GM23338 (cell line): ENCODE results near the gene ARHGAP12. TPM values are rescaled to one million over a fixed set of nuclear protein-coding genes. Genes with fewer than 3 reads are reported as not detected.

Source experiments
- ATAC-seq: fragments of 200-7000 bp; cut with Tn5 transposase; 3 replicates; pipeline ENCODE4 v1.9.1; 2020
- DNase-seq: peaks from one replicate; pipeline ENCODE4 v3.0.0-alpha.2; 2015; ENCODE audit warnings: low spot score
- H2AFZ ChIP-seq: fragments of 200-600 bp; sonication (generic); 2 replicates; pipeline ENCODE4 v1.8.0; 2016; ENCODE audit warnings: antibody characterized with exemption, mild to moderate bottlenecking, moderate library complexity
- H3F3A ChIP-seq: fragments of 200-600 bp; sonication (generic); replicated peaks from 2 replicates; pipeline ENCODE4 v1.8.0; 2017; ENCODE audit warnings: antibody characterized with exemption, mixed run types, low read depth
- H3K27ac ChIP-seq: fragments of 200-600 bp; sonication (generic); 2 replicates; pipeline ENCODE4 v1.6.1; 2016; ENCODE audit warnings: low read depth
- H3K27me3 ChIP-seq: fragments of 200-600 bp; sonication (generic); 2 replicates; pipeline ENCODE4 v1.8.0; 2016; ENCODE audit warnings: mild to moderate bottlenecking, mixed run types, moderate library complexity; ENCODE audit not compliant: insufficient read depth
- H3K36me3 ChIP-seq: fragments of 200-600 bp; sonication (generic); 2 replicates; pipeline ENCODE4 v1.8.0; 2016; ENCODE audit warnings: mild to moderate bottlenecking; ENCODE audit not compliant: insufficient read depth
- H3K4me1 ChIP-seq: fragments of 200-600 bp; sonication (generic); 2 replicates; pipeline ENCODE4 v1.8.0; 2016; ENCODE audit warnings: mild to moderate bottlenecking, moderate library complexity; ENCODE audit not compliant: insufficient read depth
- H3K4me2 ChIP-seq: fragments of 200-600 bp; sonication (generic); 2 replicates; pipeline ENCODE4 v1.7.1; 2017; ENCODE audit warnings: mixed run types
- H3K4me3 ChIP-seq: fragments of 200-600 bp; sonication (generic); 2 replicates; pipeline ENCODE4 v1.6.1; 2016; ENCODE audit warnings: mixed run types
- H3K79me2 ChIP-seq: fragments of 200-600 bp; sonication (generic); replicated peaks from 2 replicates; pipeline ENCODE4 v1.8.0; 2017; ENCODE audit warnings: mild to moderate bottlenecking; ENCODE audit not compliant: insufficient read depth
- H3K9me2 ChIP-seq: fragments of 200-600 bp; sonication (generic); 2 replicates; pipeline ENCODE4 v1.8.0; 2017; ENCODE audit not compliant: insufficient read depth
- H4K20me1 ChIP-seq: fragments of 200-600 bp; sonication (generic); replicated peaks from 2 replicates; pipeline ENCODE4 v1.8.0; 2017; ENCODE audit warnings: mild to moderate bottlenecking; ENCODE audit not compliant: insufficient read depth
- H3K27ac Mint-ChIP-seq: 2 replicates; pipeline ENCODE4 v1.8.0; 2020; ENCODE audit warnings: inconsistent platforms, mild to moderate bottlenecking, moderate library complexity, mixed read lengths
- H3K27me3 Mint-ChIP-seq: 3 replicates; pipeline ENCODE4 v1.8.0; 2022; ENCODE audit warnings: low read depth, mild to moderate bottlenecking, moderate library complexity, mixed read lengths, inconsistent platforms; ENCODE audit not compliant: insufficient read depth, poor library complexity
- H3K36me3 Mint-ChIP-seq: 3 replicates; pipeline ENCODE4 v1.8.0; 2021; ENCODE audit warnings: low read depth, mild to moderate bottlenecking, inconsistent platforms, moderate library complexity, mixed read lengths
- H3K4me1 Mint-ChIP-seq: 3 replicates; pipeline ENCODE4 v1.8.0; 2020; ENCODE audit warnings: mild to moderate bottlenecking, inconsistent platforms, mixed read lengths
- H3K4me3 Mint-ChIP-seq: 3 replicates; pipeline ENCODE4 v1.8.0; 2021; ENCODE audit warnings: moderate library complexity, mild to moderate bottlenecking, inconsistent platforms, mixed read lengths
- H3K9me3 Mint-ChIP-seq: 3 replicates; pipeline ENCODE4 v1.8.0; 2020; ENCODE audit warnings: moderate library complexity, mild to moderate bottlenecking, inconsistent platforms, mixed read lengths
- CREB1 ChIP-seq: fragments of 250-450 bp; sonication (Bioruptor Pico); IDR thresholded peaks from 2 replicates; pipeline ENCODE4 v1.5.0; 2020; ENCODE audit warnings: low read depth, mild to moderate bottlenecking, moderate library complexity
- EZH2 ChIP-seq: fragments of 200-600 bp; sonication (generic); IDR thresholded peaks from one replicate; pipeline ENCODE4 v1.8.0; 2017; ENCODE audit warnings: antibody characterized with exemption, mild to moderate bottlenecking, low read depth; ENCODE audit not compliant: unreplicated experiment
- EZH2phosphoT487 ChIP-seq: fragments of 200-600 bp; sonication (generic); IDR thresholded peaks from one replicate; pipeline ENCODE4 v1.8.1; 2018; ENCODE audit warnings: antibody characterized with exemption; ENCODE audit not compliant: unreplicated experiment
- JUNB ChIP-seq: IDR thresholded peaks from one replicate; pipeline ENCODE4 v1.6.1; 2016; ENCODE audit warnings: antibody characterized with exemption; ENCODE audit not compliant: unreplicated experiment
- NANOG ChIP-seq: IDR thresholded peaks from 2 replicates; pipeline ENCODE4 v1.6.1; 2016; ENCODE audit warnings: antibody characterized with exemption, borderline replicate concordance
- POLR2AphosphoS5 ChIP-seq: IDR thresholded peaks from 2 replicates; pipeline ENCODE4 v1.6.1; 2016; ENCODE audit warnings: antibody characterized with exemption, low read depth
- ZNF331 ChIP-seq: fragments of 250-450 bp; sonication (Bioruptor Pico); IDR thresholded peaks from 2 replicates; pipeline ENCODE4 v1.5.0; 2020; ENCODE audit warnings: low read depth, mild to moderate bottlenecking, moderate library complexity
- ZNF462 ChIP-seq: fragments of 250-450 bp; sonication (Bioruptor Pico); IDR thresholded peaks from 2 replicates; pipeline ENCODE4 v1.5.0; 2020; ENCODE audit warnings: mild to moderate bottlenecking, moderate library complexity
- polyA plus RNA-seq: library from polyadenylated mRNA; unstranded; fragments of >200 nt; fragmentation: Nextera tagmentation; extraction: Ambion mirVana; gene quantifications from 2 replicates; pipeline ENCODE4 v1.2.1, GENCODE V29; 2016
- total RNA-seq: library from RNA; depleted of rRNA; stranded (reverse); fragments of >200 nt; shearing (Covaris generic); gene quantifications from 2 replicates; pipeline ENCODE4 v1.2.3, GENCODE V29; 2014
- TF ChIP-seq, protein P1 (sequence below), 2 experiments: fragments of 200-600 bp in 1 of 2; sonication (generic) in 1 of 2; conservative IDR thresholded peaks; 2 replicates each; pipeline versions ENCODE4 v1.5.1 to v1.6.1; 2016 to 2017; ENCODE audit warnings: antibody characterized with exemption in 2 of 2, low read depth in 2 of 2, mild to moderate bottlenecking in 2 of 2, moderate library complexity in 1 of 2
- TF ChIP-seq, protein P2 (sequence below): IDR thresholded peaks from 2 replicates; pipeline ENCODE4 v1.6.1; 2016; ENCODE audit warnings: antibody characterized with exemption

ARHGAP12 gene
- total and polyA plus RNA-seq, 2 experiments from 2014 or later: 27.5 to 50.7 TPM

GRCh38 chr10:31883397-31883796, 45.2 kb downstream of the ARHGAP12 start (continued):
- TF ChIP-seq, protein P1, sequence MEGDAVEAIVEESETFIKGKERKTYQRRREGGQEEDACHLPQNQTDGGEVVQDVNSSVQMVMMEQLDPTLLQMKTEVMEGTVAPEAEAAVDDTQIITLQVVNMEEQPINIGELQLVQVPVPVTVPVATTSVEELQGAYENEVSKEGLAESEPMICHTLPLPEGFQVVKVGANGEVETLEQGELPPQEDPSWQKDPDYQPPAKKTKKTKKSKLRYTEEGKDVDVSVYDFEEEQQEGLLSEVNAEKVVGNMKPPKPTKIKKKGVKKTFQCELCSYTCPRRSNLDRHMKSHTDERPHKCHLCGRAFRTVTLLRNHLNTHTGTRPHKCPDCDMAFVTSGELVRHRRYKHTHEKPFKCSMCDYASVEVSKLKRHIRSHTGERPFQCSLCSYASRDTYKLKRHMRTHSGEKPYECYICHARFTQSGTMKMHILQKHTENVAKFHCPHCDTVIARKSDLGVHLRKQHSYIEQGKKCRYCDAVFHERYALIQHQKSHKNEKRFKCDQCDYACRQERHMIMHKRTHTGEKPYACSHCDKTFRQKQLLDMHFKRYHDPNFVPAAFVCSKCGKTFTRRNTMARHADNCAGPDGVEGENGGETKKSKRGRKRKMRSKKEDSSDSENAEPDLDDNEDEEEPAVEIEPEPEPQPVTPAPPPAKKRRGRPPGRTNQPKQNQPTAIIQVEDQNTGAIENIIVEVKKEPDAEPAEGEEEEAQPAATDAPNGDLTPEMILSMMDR (conservative IDR thresholded peaks at IDR 0.05; ENCODE audit: low read depth in 2 of 2): no peak
- no peak for TF ChIP-seq ZNF331
- no peak for TF ChIP-seq CREB1 (CRISPR knock-in tag)
- TF ChIP-seq, protein P2, sequence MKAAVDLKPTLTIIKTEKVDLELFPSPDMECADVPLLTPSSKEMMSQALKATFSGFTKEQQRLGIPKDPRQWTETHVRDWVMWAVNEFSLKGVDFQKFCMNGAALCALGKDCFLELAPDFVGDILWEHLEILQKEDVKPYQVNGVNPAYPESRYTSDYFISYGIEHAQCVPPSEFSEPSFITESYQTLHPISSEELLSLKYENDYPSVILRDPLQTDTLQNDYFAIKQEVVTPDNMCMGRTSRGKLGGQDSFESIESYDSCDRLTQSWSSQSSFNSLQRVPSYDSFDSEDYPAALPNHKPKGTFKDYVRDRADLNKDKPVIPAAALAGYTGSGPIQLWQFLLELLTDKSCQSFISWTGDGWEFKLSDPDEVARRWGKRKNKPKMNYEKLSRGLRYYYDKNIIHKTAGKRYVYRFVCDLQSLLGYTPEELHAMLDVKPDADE: no peak

- Histone ChIP-seq H3K79me2 (peaks cover 67% of the 10 kb centered on the region), H3K27ac (no peak overlapping the region), H2AFZ (no peak overlapping the region), H3K9me2 (no peaks in the 10 kb centered on the region), H4K20me1 (no peaks in the 10 kb centered on the region; the same call in 1 of the 2 replicates), H3K4me2 (no peak overlapping the region), H3K4me1 (peaks cover 18% of the 10 kb centered on the region), H3F3A (no peaks in the 10 kb centered on the region), H3K27me3 (no peaks in the 10 kb centered on the region), H3K4me3 (no peak overlapping the region), H3K36me3 (no peaks in the 10 kb centered on the region)
- no peak for DNase-seq
- peaks cover 16% of the 10 kb centered on the region for H3K4me1 Mint-ChIP-seq
- no peak for ATAC-seq
- no peaks in the 10 kb centered on the region for H3K9me3 Mint-ChIP-seq
- no peak overlapping the region for H3K27ac Mint-ChIP-seq
- H3K27me3 Mint-ChIP-seq: peaks cover 4% of the 10 kb centered on the region
- TF ChIP-seq EZH2phosphoT487 (no peak), ZNF462 (no peak), EZH2 (no peak), CREB1 (CRISPR knock-in tag) (no peak), ZNF331 (no peak), POLR2AphosphoS5 (no peak), JUNB (no peak), NANOG (no peak)
- TF ChIP-seq, protein P2: no peak
- TF ChIP-seq, protein P1 (conservative IDR thresholded peaks at IDR 0.05; ENCODE audit: low read depth in 2 of 2): no peak
- no peak overlapping the region for H3K4me3 Mint-ChIP-seq
- H3K36me3 Mint-ChIP-seq: peaks cover 3% of the 10 kb centered on the region; the same call in 1 of the 3 replicates
Observed at GRCh38 chr10:31878486-31878885, 50.1 kb downstream of the ARHGAP12 start.
